Measurements from ENCODE around the gene AGMO. TPM values are rescaled to one million over a fixed set of nuclear protein-coding genes. Genes with fewer than 3 reads are reported as not detected.

AGMO gene
- polyA plus RNA-seq, 2 donors: 0.02 to 0.09 TPM

DNA sequence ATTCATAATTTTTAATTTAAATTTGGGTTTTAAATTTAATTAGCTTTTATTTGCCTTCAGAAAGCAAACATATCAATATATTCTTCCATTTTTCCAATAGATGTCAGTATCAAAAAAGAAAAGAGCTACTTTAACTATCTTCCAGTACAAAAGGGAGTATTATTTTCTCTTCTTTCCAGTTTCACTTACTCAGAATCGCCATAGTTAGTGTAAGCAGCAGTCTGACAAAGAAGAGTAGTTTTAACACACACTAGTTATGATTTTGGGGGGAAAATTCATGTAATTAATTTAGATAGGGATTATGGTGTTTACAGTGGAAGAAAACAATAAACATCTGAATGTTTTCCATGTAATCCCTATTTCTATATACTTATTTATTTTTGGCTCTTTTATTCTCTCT, 386.7 kb downstream of the AGMO start:
- Histone ChIP-seq H3K4me3 (ENCODE audit: low read depth in 1 of 2, low read length in 2 of 2) (no peak overlapping the region), H3K36me3 (ENCODE audit: control insufficient read depth in 2 of 2, insufficient read depth in 2 of 2, low read length in 1 of 2) (no peaks in the 10 kb centered on the region), H3K27me3 (ENCODE audit: control insufficient read depth in 1 of 2, insufficient read depth in 2 of 2, low read length in 2 of 2) (no peaks in the 10 kb centered on the region), H3K27ac (ENCODE audit: low read depth in 2 of 2, low read length in 1 of 2) (no peak overlapping the region), H3K9me3 (ENCODE audit: control insufficient read depth in 2 of 2, insufficient read depth in 1 of 2, low read depth in 1 of 2, low read length in 1 of 2) (no peaks in the 10 kb centered on the region), H3K4me1 (ENCODE audit: control insufficient read depth in 2 of 2, insufficient read depth in 2 of 2, low read length in 1 of 2) (no peaks in the 10 kb centered on the region)
- 34 to 54% methylated on average over 1 of the region's 1 CpG for WGBS, 2 donors

DNA sequence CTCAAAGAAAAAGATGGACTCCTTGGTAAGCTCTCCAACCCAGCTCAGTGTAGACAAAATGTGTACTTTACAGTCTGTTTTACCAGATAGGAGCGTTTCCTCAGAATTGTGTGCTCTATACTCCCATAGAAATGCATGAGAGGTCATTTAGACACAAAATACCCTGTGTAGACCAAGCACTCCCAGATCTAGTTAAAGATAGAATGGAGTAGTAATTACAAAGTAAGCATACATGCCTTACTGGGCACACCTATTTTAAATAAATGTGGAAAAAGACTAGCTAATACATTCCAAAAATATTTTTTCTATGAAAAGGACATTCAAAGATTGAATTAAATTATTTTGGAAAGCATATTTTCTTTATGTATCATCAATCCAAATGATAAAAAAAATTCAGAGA, 387.3 kb downstream of the AGMO start:
- no peaks in the 10 kb centered on the region for H3K4me1 ChIP-seq (ENCODE audit: control insufficient read depth in 2 of 2, insufficient read depth in 2 of 2, low read length in 1 of 2)
- no peaks in the 10 kb centered on the region for H3K36me3 ChIP-seq (ENCODE audit: control insufficient read depth in 2 of 2, insufficient read depth in 2 of 2, low read length in 1 of 2)
- no peaks in the 10 kb centered on the region for H3K9me3 ChIP-seq (ENCODE audit: control insufficient read depth in 2 of 2, insufficient read depth in 1 of 2, low read depth in 1 of 2, low read length in 1 of 2)
- H3K4me3 ChIP-seq (ENCODE audit: low read depth in 1 of 2, low read length in 2 of 2): no peak overlapping the region
- no peaks in the 10 kb centered on the region for H3K27me3 ChIP-seq (ENCODE audit: control insufficient read depth in 1 of 2, insufficient read depth in 2 of 2, low read length in 2 of 2)
- 46 to 49% methylated on average over 1 of the region's 1 CpG for WGBS, 2 donors
- no peak overlapping the region for H3K27ac ChIP-seq (ENCODE audit: low read depth in 2 of 2, low read length in 1 of 2)

DNA sequence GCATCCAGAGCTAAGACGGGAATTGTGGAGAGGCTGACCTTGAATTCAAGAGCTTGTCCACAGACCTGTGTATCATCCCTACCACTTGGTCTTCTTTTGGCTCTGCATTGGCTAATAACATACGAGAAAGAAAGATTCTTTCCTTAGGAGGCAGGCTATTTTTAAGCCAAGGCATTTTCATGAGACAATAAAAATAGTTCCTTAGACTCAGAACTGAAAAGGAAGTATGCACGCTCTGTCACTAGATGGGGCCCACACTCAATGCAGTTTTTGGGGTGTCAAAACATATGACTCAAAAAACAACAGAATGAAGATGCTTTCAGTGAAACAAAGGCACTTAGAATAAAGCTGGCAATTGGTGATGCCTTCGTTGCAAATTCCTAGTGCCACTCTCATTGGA, 393.3 kb downstream of the AGMO start:
- no peak overlapping the region for H3K27ac ChIP-seq (ENCODE audit: low read depth in 2 of 2, low read length in 1 of 2)
- no peak overlapping the region for H3K4me3 ChIP-seq (ENCODE audit: low read depth in 1 of 2, low read length in 2 of 2)
- H3K36me3 ChIP-seq (ENCODE audit: control insufficient read depth in 2 of 2, insufficient read depth in 2 of 2, low read length in 1 of 2): no peaks in the 10 kb centered on the region
- 61 to 68% methylated on average over 4 of the region's 4 CpGs for WGBS, 2 donors
- no peaks in the 10 kb centered on the region for H3K4me1 ChIP-seq (ENCODE audit: control insufficient read depth in 2 of 2, insufficient read depth in 2 of 2, low read length in 1 of 2)
- no peaks in the 10 kb centered on the region for H3K27me3 ChIP-seq (ENCODE audit: control insufficient read depth in 1 of 2, insufficient read depth in 2 of 2, low read length in 2 of 2)
- H3K9me3 ChIP-seq (ENCODE audit: control insufficient read depth in 2 of 2, insufficient read depth in 1 of 2, low read depth in 1 of 2, low read length in 1 of 2): peaks cover 0 to 2% of the 10 kb centered on the region in 2 donors

DNA sequence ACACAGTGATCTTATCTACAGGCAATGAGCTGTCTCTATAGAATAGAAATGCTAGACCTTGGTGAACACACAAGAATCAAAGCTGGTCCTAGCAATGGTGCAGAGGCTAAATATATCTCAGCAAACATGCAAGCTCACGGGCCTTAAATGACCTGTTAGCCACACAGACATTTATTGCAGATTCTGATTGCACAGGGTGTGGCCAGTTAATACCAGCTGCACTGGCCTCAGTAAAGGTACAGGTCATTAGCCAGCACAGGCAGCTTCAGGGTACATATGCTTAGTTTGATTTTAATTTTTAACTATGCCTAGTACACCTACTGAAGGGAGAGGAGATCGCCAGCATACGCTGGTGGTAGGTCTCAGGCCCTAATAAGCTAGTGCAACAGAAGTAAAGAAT, 393.9 kb downstream of the AGMO start:
- 74 to 80% methylated on average over 3 of the region's 3 CpGs for WGBS, 2 donors
- H3K36me3 ChIP-seq (ENCODE audit: control insufficient read depth in 2 of 2, insufficient read depth in 2 of 2, low read length in 1 of 2): no peaks in the 10 kb centered on the region
- no peak overlapping the region for H3K4me3 ChIP-seq (ENCODE audit: low read depth in 1 of 2, low read length in 2 of 2)
- H3K4me1 ChIP-seq (ENCODE audit: control insufficient read depth in 2 of 2, insufficient read depth in 2 of 2, low read length in 1 of 2): no peaks in the 10 kb centered on the region
- peaks cover 0 to 2% of the 10 kb centered on the region in 2 donors for H3K9me3 ChIP-seq (ENCODE audit: control insufficient read depth in 2 of 2, insufficient read depth in 1 of 2, low read depth in 1 of 2, low read length in 1 of 2)
- no peak overlapping the region for H3K27ac ChIP-seq (ENCODE audit: low read depth in 2 of 2, low read length in 1 of 2)
- H3K27me3 ChIP-seq (ENCODE audit: control insufficient read depth in 1 of 2, insufficient read depth in 2 of 2, low read length in 2 of 2): no peaks in the 10 kb centered on the region

DNA sequence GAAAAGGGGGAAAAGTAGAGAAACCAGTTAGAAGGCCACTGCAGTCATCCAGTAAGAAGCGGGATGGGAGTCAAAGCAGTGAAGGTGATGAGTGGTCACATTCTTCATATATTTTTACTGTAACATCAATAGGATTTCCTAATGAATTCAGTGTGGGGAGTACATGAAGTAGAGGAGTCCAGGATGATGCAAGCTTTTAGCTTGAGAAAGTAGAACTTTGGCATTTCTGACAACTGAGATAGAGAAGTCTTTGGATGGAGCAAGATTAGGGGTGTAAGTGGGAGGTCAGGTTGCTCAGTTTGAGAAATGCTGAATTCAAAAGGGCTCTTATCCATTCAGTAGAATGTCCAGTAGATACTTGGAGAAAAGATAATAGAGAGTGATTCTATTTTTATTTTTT, 395.2 kb downstream of the AGMO start:
- peaks cover 0 to 2% of the 10 kb centered on the region in 2 donors for H3K9me3 ChIP-seq (ENCODE audit: control insufficient read depth in 2 of 2, insufficient read depth in 1 of 2, low read depth in 1 of 2, low read length in 1 of 2)
- H3K27me3 ChIP-seq (ENCODE audit: control insufficient read depth in 1 of 2, insufficient read depth in 2 of 2, low read length in 2 of 2): no peaks in the 10 kb centered on the region
- H3K36me3 ChIP-seq (ENCODE audit: control insufficient read depth in 2 of 2, insufficient read depth in 2 of 2, low read length in 1 of 2): no peaks in the 10 kb centered on the region
- H3K27ac ChIP-seq (ENCODE audit: low read depth in 2 of 2, low read length in 1 of 2): no peak overlapping the region
- 93 to 97% methylated on average over 1 of the region's 1 CpG for WGBS, 2 donors
- H3K4me1 ChIP-seq (ENCODE audit: control insufficient read depth in 2 of 2, insufficient read depth in 2 of 2, low read length in 1 of 2): no peaks in the 10 kb centered on the region
- H3K4me3 ChIP-seq (ENCODE audit: low read depth in 1 of 2, low read length in 2 of 2): no peak overlapping the region

DNA sequence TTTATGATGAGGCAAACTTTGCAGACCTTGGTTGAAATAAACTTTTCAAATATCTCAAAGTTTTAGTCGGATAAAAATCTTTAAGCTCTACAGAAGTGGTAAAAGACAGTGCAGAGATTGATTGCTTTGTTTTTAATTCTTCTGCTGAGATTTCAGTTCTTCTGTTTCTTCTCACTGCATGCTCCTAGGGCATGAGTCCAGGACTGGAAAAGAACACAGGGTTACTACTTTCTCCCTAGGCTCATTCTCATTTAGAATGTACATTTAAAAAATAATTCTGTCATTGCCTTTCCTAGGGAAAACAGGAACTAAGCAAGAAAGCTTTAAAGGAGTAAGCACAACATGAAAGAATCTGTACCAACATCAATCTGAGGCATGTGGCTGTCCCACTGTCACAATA, 402.6 kb downstream of the AGMO start:
- Histone ChIP-seq H3K36me3 (ENCODE audit: control insufficient read depth in 2 of 2, insufficient read depth in 2 of 2, low read length in 1 of 2) (no peaks in the 10 kb centered on the region), H3K27ac (ENCODE audit: low read depth in 2 of 2, low read length in 1 of 2) (no peak overlapping the region), H3K27me3 (ENCODE audit: control insufficient read depth in 1 of 2, insufficient read depth in 2 of 2, low read length in 2 of 2) (no peaks in the 10 kb centered on the region), H3K9me3 (ENCODE audit: control insufficient read depth in 2 of 2, insufficient read depth in 1 of 2, low read depth in 1 of 2, low read length in 1 of 2) (peaks cover 0 to 4% of the 10 kb centered on the region in 2 donors), H3K4me1 (ENCODE audit: control insufficient read depth in 2 of 2, insufficient read depth in 2 of 2, low read length in 1 of 2) (peaks cover 0 to 2% of the 10 kb centered on the region in 2 donors), H3K4me3 (ENCODE audit: low read depth in 1 of 2, low read length in 2 of 2) (no peak overlapping the region)
- 29 to 45% methylated on average over 1 of the region's 1 CpG for WGBS, 2 donors

DNA sequence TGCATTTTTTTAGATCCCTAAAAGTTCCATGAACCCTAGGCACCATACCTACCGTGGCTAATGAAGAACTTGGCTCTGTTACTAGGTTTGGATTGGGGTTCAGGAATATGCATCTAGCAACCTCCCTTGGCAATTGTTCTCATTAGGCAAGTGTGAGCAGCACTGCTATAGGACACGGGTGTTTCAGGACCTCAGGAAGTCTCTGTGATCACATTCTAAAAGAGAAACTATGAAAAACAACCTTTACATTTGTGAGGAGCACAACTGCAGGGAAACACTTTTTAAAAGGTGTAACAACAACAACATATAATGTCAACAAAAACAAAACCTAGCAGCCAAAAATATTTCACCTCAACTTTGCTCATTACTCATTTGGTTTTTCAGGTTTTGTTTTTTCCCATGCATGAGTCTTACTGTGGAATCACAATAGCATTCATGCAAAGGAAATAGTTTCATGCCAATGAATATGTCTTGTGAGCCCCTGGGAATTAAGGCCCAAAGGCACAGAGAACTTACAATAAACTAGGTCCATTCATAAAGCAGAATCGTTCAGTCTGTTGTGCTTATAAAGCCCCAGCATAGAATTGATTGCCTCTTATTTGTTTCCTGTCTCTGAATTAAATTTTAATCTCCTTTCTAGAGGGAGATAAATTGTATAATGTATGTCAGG, 403.5 kb downstream of the AGMO start:
- Histone ChIP-seq H3K36me3 (ENCODE audit: control insufficient read depth in 2 of 2, insufficient read depth in 2 of 2, low read length in 1 of 2) (no peaks in the 10 kb centered on the region), H3K4me3 (ENCODE audit: low read depth in 1 of 2, low read length in 2 of 2) (no peak overlapping the region), H3K4me1 (ENCODE audit: control insufficient read depth in 2 of 2, insufficient read depth in 2 of 2, low read length in 1 of 2) (peaks cover 0 to 2% of the 10 kb centered on the region in 2 donors), H3K27ac (ENCODE audit: low read depth in 2 of 2, low read length in 1 of 2) (no peak overlapping the region), H3K27me3 (ENCODE audit: control insufficient read depth in 1 of 2, insufficient read depth in 2 of 2, low read length in 2 of 2) (no peaks in the 10 kb centered on the region), H3K9me3 (ENCODE audit: control insufficient read depth in 2 of 2, insufficient read depth in 1 of 2, low read depth in 1 of 2, low read length in 1 of 2) (peaks cover 0 to 4% of the 10 kb centered on the region in 2 donors)
- 31 to 42% methylated on average over 3 of the region's 3 CpGs for WGBS, 2 donors

Other genes with a start within 250 kb of the AGMO start
- under 1 TPM; 0.67 to 0.94 TPM for gene MEOX2, start 124.7 kb upstream of the AGMO start, polyA plus RNA-seq